HG02885 (cell line): ENCODE data around the gene PRR15L.
A peak's percentile ranks its signal among the peaks of the same experiment; 100 is the strongest.

Experiments
- ATAC-seq: cut with Tn5 transposase; IDR thresholded peaks from one replicate; pipeline ENCODE4 v1.9.1; 2021; ENCODE audit warnings: mild to moderate bottlenecking; ENCODE audit not compliant: unreplicated experiment, poor library complexity

PRR15L gene

DNA sequence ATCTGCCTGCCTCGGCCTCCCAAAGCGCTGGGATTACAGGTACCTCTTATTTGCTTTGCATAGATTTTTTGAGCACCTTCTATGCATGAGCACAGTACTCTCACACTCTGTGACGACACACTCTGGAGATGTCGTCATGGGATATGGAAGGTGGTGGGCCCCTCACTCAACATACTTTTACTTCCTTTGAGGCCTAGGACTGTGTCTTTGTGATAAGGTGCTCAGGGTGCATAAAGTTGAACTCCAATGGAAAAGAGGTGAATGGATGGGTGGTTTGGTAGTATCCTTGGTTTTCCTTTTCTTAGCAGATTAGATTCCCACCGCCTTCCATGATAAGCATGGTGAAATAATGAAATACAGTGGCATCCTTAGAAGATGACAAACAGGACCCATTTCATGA lies 7.2 kb upstream of the PRR15L start:
- ATAC-seq: no peak

DNA sequence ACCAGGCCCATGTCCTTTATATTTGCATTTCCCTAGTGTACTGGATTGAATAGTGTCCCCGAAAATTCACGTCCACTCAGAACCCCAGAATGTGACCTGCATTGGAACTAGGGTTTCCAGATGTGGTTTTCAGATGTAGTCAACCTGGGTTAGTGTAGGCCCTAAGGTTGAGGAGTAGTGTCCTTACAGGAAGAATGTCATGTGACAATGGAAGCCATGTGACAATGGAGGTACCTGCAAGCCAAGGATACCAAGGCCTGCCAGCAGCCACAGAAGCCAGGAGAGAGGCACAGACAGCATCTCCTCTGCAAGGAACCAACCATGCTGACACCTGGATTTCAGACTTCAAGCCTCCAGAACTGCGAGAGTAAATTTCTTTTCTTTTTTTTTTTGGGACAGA lies 5.2 kb upstream of the PRR15L start:
- no peak for ATAC-seq

DNA sequence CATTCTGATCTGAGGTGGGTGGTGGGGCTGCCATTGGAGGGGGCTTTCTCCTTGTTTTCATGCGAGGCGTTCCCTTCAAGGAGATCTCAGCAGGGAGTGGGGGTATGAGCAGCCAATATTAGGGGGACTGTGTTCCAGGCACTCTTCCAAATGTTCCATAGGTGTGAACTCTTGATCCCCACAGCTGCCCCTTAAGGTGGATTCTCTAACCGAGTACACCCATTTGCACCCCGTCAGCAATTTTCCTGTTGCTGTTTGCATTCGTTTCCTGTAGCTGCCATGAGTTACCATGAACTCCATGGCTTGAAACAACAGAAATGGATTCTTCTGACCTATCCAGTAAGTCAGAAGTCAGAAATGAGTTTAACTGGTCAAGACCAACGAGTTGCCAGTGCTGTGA lies 3.7 kb upstream of the PRR15L start:
- no peak for ATAC-seq

DNA sequence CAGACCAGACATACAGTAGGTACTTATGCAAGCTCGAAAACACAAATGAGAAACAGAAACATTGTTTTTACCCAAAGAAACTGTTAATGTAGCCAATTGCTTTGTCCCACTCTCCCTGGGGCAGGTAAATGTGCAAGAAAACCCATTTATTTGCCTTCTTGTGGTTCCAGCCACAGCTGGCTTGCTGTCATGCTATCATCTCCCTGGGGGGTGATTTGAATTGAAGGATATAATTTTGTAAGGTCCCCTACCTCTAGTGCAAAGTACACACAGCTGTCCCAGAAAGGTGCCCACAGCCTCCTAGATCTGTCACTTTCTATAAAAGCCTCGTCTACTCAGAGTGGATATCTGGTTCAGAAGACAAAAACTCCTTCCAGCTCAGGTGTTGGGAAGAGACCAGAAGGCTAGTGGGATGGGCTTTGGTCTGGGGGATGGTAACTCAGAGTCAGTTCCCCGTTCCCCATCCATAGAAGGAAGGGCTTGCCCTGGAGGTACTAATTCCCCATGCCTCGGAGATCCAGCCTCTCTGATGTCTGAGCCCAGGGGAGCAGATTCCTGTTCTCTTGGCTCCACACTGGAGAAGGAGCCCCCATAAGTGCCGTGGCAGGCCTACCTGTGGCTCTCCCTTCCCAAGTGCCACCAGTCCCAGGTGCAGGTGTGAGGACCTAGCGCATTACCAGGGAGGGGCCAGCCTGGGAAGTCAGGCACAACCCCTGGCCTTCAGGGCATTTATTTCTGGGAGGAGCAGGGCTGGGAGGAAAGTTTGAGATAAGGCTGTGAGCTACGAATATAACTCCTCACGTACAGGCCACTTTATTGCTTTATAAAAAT lies 2.4 kb upstream of the PRR15L start:
- no peak for ATAC-seq

DNA sequence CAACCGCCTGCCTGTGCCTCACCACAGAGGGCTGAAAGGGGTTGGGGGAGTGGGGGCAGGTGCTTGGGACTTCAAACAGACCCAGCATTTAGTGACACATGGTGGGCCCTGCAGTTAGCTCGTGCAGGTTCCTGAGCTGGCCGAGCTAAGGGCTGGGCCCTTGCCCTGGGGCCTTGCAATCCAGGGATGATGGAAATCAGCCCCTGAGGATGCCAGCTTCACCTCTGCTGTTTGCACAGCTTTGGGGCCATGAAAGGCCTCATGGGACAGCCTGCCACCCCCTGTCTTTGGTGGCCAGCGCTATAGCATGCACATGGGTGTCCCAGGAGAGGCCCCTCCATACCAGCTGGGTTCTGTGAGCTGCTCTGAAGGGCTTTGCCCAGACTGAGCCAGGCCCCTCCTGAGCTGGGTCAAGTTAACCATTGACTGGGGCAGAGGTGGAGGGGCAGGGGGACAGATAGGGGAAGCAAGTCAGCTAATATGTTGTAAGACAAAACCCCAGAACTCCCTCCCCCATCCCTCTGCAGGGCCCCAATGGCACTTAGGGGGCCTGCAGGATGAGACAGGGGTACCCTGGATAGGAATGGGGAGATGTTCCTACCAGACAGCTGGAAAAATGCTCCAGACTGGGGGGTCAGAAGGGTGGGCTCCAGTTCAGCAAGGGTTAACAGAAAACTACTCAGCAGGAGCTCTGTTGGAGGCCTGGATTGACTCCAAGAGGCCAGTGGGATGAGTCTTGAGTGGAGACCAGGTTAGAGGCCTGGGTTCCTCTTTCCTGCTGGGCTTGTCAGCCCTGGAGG lies 692 bp downstream of the PRR15L start:
- no peak for ATAC-seq

DNA sequence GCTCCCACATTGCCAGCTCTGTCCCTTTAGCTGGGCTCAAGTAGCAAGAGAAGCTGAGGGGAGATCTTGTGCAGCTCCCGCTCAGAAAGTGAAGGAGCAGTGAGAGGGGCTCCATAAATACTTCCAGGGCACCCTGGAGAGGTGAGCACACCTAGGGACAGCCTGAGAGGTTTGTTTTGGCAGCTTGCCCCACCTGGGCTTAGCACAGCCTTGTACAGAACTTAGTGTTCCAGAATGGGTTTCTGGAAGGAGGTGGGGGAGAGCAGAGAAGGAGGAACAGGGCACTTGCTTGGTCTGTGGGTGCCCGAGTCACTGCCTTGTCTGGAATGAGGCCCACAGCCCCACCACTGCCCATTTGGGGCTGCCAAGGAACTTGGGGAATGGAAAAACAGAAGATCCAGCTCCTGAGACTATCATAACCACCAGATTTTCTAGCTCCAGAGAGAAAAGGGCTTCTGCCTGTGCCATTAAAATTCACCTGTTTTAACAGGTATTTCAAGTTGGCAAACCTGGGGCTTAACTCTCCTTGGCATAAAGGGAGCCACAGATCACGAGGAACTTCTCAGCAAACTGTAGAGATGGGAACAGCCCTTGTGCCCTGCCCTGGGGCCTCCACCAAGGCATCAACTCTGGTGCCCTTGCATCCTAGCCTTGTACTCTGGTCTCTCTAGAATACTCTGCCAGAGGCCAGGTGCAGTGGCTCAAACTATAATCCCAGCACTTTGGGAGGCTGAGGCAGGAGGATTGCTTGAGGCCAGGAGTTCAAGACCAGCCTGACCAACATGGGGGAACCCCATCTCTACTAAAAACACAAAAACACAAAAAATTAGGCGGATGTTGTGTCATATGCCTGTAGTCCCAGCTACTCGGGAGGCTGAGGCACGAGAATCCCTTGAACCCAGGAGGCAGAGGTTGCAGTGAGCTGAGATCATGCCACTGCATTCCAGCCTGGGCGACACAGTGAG lies 1.9 kb downstream of the PRR15L start:
- ATAC-seq: no peak

DNA sequence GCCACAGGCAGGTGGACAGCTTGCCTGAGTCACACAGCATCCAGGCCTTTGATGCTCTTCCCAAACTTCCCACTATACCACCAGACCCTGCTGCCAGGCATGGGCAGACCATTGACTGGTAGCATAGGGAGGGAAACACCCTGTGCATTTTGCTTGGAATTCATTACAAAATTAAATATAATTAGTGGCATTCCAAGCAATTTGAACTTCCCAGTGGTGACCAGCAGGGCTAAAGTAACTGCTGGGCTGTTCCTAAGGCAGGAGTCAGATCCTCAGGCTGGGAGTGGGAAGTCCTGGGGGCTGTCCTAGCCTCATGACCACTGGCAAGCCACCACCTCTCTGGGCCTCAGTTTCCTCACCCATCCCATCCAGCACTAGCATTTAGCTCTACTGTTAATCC lies 3.8 kb downstream of the PRR15L start:
- no peak for ATAC-seq

DNA sequence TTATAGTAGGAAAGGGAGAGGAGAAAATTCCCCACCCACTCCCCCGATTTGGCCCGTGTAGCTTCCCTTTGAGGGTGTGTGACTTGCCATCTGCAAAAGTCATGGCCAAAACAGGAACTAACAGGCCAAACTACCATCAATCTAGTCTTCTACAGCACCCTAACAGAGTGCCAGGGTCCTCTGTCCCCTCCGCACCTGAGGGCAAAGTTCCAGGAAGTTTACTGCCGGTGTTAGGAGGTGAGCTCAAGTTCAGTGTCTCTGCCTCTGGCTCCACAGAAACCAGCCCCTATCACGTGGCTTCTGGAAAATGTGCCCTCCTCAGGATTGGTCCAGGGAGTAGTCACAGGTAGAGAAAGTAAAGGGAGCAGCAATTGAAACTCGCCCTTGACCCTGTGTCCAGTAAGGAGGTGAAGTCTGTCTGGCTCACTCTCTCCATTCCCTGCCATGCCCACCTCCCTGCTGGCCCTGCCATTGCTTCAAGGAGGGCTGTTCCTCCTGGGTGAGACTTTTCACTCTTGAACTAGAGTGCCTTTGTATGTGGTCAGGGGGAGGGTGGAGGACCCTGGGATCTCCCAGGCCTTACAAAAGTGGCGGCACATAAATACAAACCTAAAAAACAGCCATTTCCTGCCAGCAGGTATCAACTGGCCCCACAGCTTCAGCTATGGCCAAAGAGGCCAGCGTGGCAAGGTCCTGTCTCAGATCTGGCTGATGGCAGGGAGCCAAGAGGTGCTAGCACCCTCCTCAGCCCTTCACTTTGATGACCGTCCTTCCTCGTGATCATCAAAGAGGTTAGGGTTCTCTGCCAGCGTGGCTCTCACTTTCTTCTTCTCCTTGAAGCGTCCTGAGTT lies 5.3 kb downstream of the PRR15L start:
- ATAC-seq: no peak

DNA sequence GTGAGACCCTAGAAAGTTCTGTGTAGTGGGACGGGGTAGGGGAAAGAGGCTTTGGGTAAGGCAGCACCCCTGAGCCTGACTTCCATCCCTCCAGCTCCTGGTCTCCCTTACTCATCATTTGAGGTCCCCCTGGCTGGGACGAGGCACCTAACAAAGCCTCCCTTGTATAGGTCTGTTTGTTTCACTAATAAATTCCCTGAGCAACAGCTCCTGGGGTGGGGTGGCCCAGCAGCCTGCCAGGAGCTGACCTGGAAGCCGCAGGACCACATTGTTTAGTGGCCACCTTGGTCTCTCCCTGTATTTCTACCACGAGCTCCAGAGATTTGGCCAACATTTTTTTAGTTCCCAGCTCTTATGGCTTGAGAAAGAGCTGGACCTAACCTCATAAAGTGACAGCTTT lies 7.2 kb downstream of the PRR15L start:
- ATAC-seq: no peak

DNA sequence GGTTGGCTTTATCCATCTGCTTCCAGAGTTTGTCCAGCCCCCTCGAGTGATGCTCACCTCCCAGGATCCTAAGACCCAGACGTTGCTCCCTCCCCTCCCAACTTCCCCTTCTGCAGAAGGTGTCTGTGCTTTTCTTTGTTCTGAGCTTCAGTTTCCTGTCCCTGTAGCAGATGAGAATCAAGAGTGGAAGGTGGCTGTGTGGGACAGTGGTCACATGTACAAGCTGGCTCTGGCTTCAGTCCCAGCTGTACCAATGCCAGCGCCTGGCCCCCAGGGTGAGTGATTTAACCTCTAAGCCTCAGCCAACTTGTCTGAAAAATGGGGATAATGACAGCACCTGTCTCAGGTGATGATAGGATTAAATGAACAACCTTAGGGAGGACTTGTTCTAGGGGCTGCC lies 7.7 kb downstream of the PRR15L start:
- no peak for ATAC-seq

DNA sequence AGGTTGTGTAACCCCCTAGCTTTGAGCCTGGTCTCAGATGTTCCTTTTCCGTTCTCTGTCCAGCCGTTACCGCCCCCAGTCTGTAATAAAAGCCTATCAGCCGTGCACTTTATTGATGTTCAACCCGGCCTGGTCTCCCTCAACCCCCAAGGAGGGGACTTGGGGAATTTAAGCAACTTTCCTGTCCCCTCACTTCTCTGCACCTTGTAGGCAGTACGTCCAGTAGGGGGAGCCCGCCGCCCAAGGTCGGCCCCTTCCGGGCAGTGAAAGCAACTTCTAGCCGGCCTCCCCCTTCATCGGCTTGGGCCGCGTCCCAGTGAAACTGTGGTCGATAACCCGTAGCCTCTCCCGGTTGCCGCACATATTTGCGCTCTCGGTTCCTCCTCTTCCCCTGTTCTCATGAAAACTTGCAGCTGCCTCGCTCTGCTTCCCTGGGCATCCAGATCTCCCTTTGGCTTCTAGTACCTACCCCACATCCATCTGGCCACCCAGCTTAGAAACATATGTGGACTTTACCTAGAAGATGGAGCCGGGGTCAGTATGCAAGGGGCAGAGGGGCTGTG lies 8.4 kb downstream of the PRR15L start:
- ATAC-seq: no peak

DNA sequence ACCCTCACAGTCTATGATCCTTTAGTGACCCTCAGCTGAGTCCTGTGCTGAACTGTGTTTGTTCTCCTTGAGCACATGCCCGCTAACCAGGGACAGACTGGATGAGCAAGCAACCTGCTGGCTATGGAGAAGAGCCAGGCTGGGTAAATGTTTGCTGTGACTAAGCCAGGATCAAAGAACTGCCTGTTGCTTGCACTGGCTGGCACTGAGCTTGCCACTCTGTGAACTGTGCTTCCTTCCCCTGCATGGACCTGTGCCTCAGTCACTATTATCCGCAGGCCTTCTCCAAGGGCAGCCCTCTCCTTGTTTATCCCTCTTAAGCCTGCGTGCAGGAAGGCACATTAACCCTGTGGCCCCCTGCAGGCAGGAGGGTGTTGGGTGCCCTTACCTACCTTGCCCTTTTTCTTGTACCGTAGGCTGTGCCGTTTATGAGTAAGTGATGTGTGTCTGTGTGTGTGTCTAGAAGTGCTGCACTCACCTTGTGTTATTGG lies 8.9 kb downstream of the PRR15L start:
- ATAC-seq: no peak

DNA sequence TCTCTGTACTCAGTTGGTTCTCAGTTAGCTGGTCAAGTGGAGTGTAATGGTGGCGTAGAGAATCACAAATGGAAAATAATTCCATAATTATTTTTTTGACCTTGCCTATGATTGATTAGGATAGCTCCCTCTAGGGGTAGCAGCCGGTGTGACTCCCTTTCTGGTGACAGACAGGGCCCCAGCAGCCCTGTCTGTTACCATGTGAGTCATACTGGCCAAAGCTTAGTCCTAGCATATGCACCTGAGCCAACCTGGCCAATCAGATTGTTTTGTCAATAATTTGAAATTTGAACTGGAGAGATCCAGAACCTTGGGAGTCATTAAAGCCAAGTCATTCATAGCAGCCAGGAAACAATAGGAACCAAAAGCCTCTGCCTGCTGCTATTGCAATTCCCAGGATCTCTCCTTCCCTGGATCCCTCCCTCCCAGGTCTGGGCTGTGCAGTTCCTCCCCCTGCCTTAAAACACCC lies 10.7 kb downstream of the PRR15L start:
- peak; percentile 66 for ATAC-seq

DNA sequence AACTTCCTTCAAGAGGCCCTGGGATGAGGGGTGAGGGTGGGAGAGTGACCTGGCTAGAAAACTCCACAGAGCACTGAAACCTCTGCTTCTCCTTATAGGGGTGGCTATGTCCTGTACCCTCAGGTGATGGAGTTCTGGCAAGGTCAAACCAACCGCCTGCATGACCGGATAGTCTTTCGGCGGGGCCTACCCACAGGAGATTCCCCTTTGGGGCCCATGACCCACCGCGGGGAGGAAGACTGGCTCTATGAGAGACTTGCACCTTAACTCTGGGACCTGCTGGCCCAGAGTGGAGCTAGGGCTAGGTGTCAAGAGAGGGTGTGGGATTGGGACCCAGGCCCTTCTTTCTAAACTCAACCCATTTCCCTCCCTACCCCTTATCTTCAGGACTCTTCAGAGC lies 11.2 kb downstream of the PRR15L start:
- no peak for ATAC-seq

DNA sequence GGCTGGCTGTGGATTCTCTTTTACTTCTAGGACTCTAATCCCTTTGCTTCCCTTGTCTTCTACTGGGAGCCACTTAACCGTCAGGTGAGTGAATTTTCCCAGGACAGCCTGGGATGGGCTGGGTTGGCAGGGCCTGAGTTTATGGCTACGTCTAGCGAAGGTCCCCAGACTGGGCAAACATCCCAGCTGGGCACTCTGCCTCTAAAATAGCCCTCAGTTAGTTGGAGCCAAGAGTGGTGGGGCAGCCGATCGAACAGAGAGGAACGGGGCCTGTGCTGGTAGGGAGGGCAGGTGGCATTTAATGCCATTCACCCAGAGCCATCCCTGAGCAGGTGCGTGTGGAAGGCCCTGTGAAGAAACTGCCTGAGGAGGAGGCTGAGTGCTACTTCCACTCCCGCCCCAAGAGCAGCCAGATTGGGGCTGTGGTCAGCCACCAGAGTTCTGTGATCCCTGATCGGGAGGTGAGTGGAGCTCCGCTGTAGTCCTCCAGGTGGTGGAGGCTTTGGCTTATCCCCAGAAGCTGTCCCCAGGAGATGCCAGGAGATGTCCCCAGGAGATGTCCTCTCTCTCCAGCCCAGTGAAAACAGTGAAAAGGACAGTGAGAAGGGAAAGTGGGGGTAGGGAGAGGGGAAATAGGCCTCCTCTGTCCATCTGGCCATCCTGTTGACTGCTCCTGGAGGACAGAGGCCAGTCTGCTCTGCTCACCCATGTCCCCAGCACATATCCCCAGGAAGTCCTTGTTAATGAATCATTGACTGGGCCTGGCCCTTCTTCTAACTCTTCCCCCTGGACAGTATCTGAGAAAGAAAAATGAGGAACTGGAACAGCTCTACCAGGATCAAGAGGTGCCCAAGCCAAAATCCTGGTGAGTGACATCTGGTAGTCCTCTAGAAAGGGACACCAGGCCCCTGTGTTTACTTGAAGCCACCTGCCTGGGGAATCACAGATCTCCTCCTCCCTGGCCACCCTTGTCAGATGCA lies 11.9 kb downstream of the PRR15L start:
- ATAC-seq: no peak

DNA sequence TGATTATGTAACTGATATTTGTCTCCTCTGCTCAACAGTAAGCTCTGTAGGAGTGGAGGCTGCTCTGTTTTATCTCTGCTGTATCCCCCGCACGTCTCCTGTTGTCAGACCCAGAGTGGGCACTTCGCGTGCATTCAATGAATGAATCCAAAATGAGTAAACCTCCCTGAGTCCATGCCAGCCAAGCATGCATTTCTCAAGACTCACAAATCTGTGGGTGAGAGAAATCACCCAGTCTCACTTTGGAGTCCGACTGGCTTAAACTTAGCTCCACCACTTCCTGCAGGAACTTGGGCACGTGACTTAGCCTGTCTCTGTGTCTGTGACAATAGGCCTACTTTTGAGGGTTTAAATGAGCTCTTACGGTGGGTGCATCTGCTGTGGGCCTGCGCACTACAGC lies 12.6 kb downstream of the PRR15L start:
- ATAC-seq: no peak

DNA sequence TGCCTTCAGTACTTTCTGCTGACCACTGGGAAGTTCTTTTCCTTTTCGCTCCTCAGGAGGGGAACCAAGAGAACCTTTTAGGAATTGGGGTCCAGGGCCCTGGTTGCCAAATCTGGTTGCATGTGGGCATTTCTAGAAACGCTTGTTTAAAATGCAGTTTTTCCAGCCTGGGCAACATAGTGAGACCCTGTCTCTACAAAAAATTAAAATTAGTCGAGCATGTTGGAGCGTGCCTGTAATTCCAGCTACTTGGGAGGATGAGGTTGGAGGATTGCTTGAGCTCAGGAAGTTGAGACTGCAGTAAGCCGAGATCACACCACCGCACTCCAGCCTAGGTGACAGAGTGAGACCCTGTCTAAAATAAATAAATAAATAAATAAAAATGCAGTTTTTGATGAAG lies 15.1 kb downstream of the PRR15L start:
- ATAC-seq: no peak

DNA sequence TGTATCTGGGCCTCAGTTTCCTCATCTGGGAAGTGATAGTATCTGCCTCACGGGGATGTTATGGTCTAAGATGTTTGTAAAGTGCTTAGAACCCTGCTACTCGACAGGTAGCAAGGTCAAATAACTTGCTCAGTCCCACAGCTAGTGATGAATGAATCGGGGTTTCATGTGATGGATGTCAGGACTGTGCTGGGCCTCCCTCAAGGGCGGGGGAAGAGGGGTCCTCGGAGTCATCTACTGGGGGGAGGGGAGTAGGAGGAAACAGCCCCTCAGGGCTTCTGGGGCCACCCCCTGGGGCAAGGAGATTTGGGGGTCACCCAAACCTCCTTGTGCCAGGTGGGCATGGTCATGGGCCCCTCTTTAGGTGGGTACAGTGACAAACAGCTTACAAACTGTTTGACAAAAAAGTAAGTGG lies 15.6 kb downstream of the PRR15L start:
- ATAC-seq: no peak
